GM18517 (cell line): ENCODE measurements around the gene EXOC6.
"Not testable (repeated sequence)": the region's sequence is repeated elsewhere in the genome, so short reads cannot be mapped to it uniquely, and the experiment has no call there.

Experiments used
- ATAC-seq: cut with Tn5 transposase; IDR thresholded peaks from one replicate; pipeline ENCODE4 v1.9.1; 2021; ENCODE audit warnings: mild to moderate bottlenecking, moderate library complexity; ENCODE audit not compliant: unreplicated experiment

EXOC6 gene

DNA sequence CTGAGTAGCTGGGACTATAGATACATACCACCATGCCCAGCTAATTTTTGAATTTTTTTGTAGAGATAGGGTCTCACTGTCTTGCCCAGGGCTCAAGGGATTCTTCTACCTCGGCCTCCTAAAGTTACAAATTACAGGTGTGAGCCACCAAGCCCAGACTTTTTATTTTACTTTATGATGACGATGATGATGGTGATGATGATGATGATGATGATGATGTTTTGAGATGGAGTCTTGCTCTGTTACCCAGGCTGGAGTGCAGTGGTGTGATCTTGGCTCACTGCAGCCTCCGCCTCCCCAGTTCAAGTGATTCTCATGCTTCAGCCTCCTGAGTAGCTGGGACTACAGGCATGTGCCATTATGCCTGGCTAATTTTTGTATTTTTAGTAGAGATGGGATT, 252.8 kb downstream of the EXOC6 start:
- ATAC-seq: not testable (repeated sequence)

DNA sequence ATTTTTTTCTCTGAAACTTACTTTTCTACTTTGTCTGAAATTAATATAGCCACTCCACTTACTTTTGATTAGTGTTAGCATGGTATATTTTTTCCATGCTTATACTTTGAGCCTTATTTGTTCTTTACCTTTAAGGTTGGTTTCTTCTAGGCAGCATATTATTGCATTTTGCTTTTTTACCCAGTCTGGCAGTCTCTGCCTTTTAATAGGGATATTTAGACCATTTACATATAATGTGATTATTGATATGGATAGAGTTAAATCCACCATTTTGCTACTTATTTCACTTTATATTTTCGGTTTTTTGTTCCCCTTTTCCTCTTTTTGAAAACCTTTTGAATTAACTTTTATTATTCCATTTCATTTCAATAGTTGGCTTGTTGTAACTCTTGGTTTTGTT, 255.6 kb downstream of the EXOC6 start:
- ATAC-seq: no peak

- ATAC-seq: no peak
Observed at GRCh38 chr10:93106631-93107072, 258.3 kb downstream of the EXOC6 start.
